Measurements from ENCODE around the gene ATP1B2. TPM values are rescaled to one million over a fixed set of nuclear protein-coding genes. Genes with fewer than 3 reads are reported as not detected.
A peak's percentile ranks its signal among the peaks of the same experiment; 100 is the strongest.
"Not testable (repeated sequence)": the region's sequence is repeated elsewhere in the genome, so short reads cannot be mapped to it uniquely, and the experiment has no call there.

Gene ATP1B2
- polyA plus RNA-seq, 3 donors: 18.1 to 24.2 (median 21.5) TPM

DNA sequence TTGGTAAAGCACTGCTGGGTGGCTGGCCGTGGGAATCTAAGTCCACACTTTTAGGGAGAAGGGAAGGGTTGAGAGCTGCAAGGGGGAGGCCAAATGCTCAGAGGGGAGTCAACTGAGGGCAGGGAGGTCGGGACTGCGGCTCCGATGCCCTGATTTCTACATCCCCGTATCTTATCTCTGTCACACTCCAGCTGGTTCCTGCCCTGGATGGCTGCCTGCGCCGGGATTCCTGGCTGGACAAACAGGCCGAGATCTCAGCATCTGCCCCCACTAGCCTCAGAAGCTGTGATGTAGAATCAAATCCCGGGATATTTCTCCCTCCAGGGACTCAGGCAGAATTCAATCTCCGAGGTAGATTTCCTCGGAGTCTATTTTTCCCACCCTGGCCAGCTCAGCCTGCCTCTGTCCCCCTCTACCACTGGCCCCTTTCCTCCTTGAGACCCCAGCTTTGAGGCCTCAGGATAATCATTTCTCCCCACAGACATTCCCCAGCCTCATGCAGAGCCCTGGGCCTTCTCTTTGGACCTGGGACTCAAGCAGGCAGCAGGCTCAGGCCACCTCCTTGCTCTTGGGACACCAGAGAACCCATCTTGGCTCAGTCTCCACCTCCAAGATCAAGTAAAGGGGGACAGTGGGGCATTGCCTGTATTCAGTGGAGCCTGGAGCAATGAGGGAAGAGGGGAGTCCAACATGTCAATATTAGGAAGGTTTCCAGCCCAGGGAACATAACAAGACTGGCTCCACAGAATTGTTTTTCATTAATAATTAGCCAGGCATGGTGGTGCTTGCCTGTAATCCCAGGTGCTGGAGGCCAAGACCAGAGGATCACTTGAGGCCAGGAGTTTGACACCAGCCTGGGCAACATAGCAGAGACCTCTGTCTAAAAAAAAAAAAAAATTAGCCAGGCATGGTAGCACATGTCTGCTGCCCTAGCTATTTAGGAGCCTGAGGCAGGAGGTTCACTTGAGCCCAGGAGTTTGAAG is 19.0 kb upstream of the ATP1B2 start:
- no peak for DNase-seq

DNA sequence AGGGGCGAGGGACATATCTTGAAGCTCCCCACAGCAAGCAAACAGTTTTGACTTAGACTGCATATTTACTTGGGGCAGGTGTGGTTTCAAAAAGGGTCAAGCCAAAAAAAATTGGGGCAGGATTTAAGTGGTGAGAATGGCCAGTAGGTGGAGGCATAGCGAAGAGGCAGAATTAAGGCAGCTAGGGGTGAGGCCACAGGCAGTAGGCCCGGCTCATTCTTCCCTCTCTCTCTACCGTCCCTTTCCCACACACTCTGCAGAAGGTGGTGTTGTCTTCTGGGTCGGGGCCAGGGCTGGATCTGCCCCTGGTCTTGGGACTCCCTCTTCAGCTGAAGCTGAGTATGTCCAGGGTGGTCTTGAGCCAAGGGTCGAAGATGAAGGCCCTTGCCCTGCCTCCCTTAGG is 18.2 kb upstream of the ATP1B2 start:
- no peak for DNase-seq

DNA sequence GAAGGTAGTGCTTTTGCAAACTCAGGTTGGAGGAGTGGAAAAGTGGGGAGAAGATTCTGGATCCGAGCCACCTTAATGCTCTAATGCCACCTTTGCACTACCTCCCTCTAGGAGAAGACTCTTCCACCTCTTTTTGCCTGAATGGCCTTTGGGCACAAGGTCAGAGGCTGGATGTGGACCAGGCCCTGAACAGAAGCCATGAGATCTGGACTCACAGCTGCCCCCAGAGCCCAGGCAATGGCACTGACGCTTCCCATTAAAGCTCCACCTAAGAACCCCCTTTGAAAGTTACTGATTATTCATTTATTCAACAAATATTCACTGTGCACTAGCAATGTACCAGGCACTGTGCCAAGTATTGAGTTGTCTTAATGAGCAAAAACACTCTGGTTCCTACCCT is 17.6 kb upstream of the ATP1B2 start:
- no peak for DNase-seq

DNA sequence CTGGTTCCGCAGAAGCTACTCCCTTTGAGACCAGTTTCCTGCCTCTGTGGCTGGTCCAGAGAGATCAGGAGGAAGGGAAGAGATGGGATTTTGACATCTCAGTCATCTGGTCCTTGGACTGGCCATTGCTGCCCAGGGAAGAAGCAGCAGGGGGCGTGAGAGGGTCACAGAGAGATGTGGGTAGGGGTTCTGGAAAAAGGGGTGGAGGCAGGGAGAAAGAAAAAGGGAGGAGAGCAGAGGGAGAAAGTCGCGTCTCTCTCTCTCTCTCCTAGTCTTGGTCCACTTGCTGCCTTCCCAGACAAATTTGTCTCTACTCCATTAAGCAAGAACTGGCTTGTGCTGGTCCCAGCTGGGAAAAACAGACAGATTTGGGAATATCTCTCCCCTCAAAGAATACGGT is 16.3 kb upstream of the ATP1B2 start:
- DNase-seq: peak; percentile 79

DNA sequence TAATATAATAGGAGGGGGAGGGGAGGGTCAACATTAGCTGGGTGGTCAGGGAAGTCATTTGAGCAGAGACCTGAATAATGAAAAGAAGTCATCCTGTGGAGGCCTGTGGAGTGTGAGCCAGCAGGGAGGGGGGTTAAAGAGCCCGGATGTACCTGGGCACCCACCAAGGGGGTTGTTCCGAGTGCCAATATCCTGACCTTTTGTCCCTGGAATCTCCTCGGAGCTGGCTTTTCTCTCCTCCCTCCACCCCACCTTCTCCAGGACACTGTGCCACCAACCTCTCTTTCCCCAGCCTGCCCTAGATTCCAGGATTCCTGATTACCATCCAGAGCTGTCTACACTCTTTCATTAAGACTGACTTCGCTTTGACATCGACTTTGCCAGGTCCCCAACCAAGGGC is 14.6 kb upstream of the ATP1B2 start:
- no peak for DNase-seq

DNA sequence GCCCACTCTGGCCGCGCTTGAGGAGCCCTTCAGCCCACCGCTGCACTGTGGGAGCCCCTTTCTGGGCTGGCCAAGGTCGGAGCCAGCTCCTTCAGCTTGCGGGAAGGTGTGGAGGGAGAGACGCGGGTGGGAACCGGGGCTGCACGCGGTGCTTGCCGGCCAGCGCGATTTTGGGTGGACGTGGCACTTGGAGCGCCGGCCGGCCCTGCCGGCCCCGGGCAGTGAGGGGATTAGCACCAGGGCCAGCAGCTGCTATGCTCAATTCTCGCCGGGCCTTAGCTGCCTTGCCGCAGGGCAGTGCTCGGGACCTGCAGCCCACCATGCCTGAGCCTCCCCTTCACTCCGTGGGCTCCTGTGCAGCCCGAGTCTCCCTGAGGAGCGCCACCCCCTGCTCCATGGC is 9.9 kb upstream of the ATP1B2 start:
- no peak for DNase-seq

DNA sequence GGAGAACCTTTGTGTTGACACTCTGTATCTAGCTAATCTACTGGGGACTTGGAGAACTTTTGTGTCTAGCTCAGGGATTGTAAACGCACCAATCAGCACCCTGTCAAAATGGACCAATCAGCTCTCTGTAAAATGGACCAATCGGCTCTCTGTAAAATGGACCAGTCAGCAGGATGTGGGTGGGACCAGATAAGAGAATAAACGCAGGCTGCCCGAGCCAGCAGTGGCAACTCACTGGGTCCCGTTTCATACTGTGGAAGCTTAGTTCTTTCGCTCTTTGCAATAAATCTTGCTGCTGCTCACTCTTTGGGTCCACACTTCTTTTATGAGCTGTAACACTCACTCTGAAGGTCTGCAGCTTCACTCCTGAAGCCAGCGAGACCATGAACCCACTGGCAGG is 9.1 kb upstream of the ATP1B2 start:
- DNase-seq: not testable (repeated sequence)

DNA sequence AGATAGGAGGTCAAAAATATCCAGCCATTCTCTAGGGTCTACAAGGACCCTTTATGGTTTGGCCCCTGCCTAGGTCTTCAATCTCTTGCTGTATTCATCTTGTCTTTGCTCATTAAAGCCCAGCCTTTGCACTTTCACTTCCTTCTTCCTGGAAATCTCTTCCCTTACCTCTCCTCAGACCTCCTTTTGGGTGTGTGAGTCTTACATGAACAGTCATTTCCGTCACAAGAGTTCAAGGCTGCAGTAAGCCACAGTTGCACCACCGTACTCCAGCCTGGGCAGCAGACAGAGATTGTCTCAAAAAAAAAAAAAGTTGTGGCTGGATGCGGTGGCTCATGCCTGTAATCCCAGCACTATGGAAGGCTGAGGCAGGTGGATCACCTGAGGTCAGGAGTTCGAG is 6.0 kb upstream of the ATP1B2 start:
- no peak for DNase-seq

DNA sequence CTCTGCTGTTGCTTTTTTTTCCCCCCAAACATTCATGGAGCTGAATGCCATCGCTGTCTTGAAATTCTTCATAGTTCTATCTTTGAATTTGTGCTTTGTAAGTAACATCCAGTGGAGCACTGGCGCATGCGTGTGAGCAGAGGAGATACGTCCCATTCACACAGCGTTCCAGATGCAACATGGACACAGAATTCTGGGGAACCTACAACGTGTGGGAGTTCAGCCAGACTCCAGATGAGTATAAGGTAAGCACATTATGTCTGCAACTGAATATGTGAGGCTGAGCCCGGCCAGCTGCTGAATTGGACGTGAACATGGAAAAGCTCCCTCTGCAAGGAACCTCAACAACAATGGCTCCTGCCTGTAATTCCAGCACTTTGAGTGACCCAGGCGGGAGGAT is 4.3 kb upstream of the ATP1B2 start:
- DNase-seq: no peak

DNA sequence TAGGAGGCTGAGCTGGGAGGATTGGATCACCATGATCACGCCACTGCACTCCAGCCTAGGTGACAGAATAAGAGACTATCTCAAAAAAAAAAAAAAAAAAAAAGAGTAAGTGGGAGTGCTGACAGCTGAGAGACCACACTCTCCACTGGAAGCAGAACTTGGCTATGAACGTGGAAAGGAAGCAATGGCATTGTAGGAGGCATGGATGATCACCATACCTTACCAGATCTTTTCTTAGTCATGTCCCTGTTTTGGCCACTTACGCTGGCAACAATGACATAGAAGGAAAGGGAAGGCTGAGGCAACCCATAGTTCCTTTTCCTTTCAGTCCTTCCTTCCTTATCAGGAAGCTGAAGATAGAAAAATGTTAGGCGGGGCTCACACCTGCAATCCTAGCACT is 3.7 kb upstream of the ATP1B2 start:
- no peak for DNase-seq

DNA sequence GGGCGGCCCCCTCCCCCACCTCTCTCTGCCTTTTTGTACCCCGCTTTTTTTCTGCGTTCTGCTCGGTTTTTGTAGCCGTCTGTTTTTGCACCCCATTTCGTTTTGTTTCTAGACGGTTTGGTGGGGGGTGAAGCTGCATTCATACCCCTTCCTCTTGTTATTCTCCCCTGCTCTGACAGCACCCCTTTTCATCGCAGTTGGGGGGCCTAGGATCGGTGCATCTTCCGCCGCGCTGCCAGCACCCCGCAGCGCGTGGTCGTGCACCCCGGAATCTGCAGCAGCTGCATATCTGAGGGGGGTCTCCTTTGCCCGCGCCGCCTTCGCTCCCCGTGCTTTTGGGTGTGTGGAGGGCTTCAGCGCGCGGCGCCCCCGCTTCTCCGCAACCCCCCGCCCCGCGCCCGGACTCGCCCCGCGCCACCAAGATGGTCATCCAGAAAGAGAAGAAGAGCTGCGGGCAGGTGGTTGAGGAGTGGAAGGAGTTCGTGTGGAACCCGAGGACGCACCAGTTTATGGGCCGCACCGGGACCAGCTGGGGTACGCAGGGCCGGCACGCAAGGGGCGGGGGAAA is 455 bp downstream of the ATP1B2 start:
- no peak for DNase-seq

DNA sequence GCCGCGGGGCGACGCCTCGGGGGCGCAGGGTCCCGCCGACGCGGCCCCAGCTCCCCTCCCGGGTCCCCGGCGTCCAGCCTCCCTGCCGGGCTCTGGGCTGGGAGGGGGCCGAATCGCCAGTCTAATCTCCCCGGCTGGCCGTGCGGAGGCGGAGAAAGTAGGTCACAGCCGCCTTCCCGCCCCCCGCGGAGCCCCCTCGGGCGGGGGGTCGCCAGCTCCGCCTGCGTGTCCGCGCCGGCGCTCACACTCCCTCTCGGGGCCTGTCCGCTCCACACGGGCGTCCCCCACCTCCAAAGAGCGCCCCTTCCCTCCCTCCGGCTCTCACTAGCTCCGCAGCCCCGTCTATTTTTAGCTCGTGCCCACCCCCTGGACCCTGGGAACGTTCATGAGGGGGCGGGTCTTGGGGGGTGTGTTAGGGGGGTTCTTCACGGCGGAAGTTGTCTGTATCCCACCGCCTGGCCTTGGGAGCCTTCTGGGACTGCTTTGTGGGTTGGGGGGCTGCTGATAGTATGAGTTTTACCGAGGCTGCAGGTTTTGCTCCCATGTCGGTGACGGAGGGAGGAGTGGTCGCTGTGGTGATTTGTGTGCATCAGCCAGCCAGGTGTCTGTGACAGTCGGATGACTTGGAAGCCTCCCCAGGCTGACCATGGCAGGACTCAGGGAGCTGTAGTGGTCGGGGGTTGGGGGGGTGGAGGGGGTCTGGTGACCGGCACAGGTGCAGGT is 1.1 kb downstream of the ATP1B2 start:
- DNase-seq: peak; percentile 81

DNA sequence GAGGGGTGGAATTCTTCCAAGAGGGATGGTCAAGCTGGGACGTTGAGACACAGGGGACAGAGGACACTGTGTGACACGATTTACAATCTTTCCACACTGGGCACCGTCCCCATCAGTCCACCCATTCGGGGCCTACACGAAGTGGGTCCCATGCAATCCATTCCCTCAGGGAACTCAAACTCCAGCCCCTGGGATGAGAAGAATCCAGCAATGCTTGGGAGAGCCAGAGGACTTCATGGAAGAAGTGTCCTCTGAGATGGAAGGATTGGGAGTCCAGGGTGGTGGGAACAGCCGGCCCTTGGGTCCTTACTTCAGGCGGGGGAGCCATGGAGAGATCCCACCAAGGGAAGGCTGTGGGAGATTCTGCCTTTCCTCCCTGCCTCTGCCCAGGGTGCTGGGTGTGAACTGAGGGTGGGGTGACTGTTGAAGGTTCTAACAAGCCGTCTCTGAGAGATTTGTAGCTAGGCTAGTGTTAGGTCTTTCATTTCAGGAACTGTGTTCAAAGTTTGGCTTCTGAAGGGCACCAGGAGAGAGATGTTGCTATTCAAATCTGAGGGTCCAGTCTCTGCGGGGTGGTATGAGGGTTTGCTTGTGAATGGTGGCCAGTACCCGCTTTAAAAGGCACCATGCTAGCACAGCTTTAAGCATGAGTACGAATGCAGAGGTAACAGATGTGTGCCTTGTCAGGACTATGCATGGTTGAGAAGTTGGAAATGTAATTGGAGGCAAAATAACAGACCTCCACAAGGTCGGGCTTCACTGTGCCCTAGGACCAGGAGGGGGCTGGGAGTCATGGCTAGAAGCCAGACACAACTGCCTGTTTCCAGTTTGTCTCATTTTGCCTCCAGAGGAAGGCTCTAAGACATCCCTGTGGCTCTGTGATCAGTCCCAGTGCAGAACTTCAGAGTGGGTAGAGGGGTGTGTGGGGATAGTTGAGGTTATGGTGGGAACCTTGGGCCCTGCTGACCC is 1.9 kb downstream of the ATP1B2 start:
- no peak for DNase-seq

DNA sequence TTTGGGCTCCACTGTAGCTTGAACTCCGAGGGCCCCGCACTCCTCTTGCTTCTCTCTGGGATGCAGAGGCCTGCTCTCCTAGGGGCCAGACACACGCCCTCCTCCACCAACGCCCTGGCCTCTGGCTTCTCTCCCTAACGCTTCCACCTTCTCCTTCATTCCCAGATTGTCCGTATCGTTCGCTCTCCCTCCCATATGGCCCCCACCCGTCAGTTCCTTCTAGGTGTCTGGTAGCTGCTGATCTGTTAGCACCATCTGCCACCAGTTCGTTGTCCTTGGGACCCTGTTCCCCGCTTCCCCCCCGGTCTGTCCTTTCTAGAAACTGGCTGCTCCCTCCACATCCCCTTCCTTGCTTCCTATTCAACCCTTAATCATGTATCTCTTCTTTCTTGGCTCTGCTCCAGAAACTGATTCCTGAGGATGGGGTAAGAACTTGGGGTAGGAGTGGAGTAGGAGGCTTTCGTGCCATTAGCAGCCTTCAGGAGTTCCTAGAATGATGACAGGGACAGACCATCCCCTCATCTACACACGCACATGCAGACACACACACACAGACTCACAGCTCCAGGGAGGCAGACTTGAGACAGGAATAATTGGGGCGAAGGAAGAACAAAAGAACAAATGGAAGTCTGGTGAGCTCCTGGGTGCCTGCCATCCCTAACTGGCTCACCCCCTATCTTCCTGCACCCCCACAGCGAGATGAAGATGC is 4.3 kb downstream of the ATP1B2 start:
- no peak for DNase-seq

DNA sequence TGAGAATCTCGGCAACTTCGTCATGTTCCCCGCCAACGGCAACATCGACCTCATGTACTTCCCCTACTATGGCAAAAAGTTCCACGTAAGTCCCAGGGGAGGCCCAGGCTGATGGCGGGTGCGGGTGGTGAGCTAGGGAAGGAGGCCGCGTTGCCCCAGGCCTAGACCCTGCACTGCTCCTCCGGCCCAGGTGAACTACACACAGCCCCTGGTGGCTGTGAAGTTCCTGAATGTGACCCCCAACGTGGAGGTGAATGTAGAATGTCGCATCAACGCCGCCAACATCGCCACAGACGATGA is 4.8 kb downstream of the ATP1B2 start:
- DNase-seq: no peak

DNA sequence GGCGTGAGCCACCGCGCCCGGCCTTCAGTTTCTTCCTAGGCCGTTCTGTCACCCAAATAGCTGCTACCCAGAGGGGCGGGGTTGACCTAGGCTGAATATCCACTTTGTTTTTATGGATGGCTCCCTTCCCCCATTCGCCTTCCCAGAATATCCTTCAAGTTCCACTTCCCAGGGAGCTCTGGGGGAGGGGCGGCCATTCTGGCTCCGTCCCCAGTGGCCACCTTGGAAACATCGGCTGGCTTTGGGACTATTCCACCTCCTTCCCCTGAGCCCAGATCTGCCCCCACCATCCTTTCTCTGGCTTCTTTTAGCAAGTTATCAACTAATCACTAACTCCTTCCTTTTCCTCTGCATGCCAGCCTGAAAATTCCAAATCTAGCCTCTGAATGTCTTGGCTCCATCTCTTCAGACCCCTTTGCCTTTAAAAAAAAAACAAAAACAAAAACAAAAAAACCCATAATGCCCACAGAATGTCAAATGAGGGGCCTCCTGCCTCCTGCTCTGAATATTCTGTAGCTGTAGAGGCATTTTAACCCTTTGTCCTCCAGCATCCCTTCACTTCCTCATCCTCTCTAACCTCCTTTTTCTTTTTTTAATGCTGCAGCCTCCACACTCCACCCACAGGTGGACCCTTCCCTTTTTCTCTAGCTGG is 6.4 kb downstream of the ATP1B2 start:
- DNase-seq: peak; percentile 72

DNA sequence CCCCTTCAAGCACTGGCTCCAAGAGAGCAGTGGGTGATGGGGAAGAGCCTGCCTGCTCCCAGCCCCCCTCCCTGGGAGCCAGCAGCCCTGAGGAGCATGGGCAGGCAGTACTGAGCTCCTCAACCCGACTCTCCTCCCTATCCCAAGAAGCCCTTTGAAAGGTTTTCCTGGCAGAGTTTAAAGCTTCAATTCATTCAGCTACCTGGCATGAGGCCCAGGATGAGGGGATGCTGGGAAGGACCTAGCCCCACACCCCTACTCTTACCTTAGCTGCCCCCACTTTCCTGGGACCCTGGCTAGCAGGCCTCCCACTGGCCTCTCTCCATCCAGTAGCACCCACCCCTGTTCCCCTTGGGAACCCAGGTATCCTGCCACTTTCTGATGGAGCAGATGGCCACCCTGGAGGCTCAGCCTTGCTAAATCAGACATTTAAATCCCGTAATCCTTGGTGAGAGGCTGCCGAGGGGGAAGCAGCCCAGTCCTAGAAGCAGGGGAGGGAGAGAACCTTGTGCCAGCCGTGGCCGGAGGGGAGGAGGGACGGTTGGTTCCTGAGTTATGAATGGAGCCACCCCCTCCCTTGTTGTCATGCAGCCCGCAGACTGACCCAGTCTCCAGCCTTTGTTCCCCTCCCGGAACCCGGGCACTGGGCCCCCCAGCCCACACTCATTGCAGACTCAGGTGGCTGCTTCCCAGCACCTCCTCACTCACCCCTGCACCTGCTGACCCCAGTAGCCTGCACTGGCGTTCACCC is 17.1 kb downstream of the ATP1B2 start:
- no peak for DNase-seq

DNA sequence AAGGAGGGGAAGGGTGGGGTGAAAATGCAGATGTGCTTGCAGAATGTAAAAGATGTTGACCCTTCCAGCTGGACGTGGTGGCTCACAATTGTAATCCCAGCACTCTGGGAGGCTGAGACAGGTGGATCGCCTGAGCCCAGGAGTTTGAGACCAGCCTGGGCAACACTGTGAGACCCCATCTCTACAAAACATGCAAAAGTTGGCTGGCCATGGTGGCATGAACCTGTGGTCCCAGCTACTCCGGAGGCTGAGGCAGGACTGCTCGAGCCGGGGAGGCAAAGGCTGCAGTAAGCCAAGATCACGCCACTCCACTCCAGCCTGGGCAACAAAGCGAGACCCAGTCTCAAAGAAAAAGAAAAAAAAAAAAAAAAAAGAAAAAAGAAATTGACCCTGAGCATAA is 17.8 kb downstream of the ATP1B2 start:
- DNase-seq: no peak

DNA sequence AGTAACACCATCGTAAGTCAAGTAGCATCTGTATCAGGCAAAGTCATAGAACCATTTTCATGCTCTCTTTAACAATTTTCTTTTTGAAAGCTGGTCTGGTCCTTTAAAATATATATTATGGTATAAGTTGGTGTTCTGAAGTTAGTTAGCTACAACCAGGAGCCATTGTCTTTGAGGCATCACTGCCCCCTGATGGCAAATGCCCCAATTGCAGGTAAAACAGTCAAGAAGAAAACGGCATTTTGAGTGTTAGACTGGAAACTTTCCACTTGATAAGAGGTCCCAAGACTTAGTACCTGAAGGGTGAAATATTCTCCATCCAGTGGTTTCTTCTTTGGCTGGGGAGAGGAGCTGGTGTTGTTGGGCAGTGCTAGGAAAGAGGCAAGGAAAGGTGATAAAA is 22.5 kb downstream of the ATP1B2 start:
- DNase-seq: no peak

DNA sequence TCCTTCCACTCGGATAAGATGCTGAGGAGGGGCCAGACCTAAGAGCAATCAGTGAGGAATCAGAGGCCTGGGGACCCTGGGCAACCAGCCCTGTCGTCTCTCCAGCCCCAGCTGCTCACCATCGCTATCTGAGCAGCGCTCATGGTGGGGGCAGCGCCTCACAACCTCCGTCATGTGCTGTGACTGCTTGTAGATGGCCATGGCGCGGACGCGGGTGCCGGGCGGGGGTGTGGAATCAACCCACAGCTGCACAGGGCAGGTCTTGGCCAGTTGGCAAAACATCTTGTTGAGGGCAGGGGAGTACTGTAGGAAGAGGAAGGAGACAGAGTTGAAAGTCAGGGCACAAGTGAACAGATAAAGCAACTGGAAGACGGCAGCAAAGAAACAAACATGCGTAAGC is 24.2 kb downstream of the ATP1B2 start:
- no peak for DNase-seq
